Adrenal gland (tissue), 12 donors: Measurements from ENCODE around the gene SMAGP. TPM values are rescaled to one million over a fixed set of nuclear protein-coding genes. Genes with fewer than 3 reads are reported as not detected.
"Not testable (repeated sequence)": the region's sequence is repeated elsewhere in the genome, so short reads cannot be mapped to it uniquely, and the experiment has no call there.

ENCODE experiments used
- DNase-seq, 7 donors: peaks; one replicate each; pipeline ENCODE4 v3.0.0-alpha.2; 2019 to 2020
- H3K27ac ChIP-seq, 5 donors: fragments of 200-600 bp; sonication (generic) in 4 of 5; 1 replicate in 3 of 5; 2 replicates in 2 of 5; pipeline versions ENCODE4 v1.5.1 to v1.8.0; 2016 to 2020; ENCODE audit warnings: mild to moderate bottlenecking in 1 of 5
- H3K27me3 ChIP-seq: fragments of 200-600 bp; 2 replicates; pipeline ENCODE4 v1.8.0; 2021
- H3K36me3 ChIP-seq, 2 donors: fragments of 200-600 bp; replicated peaks in 1 of 2; 1 replicate in 1 of 2; 2 replicates in 1 of 2; pipeline versions ENCODE4 v1.5.1 to v1.8.0; 2018 to 2022
- H3K4me1 ChIP-seq, 2 donors: fragments of 200-600 bp; replicated peaks in 1 of 2; 1 replicate in 1 of 2; 2 replicates in 1 of 2; pipeline versions ENCODE4 v1.5.1 to v1.8.0; 2018 to 2021
- H3K4me3 ChIP-seq, 4 donors: fragments of 200-600 bp; sonication (generic) in 3 of 4; one replicate each; pipeline ENCODE4 v1.5.1; 2016 to 2018
- H3K9me3 ChIP-seq, 3 donors: fragments of 200-600 bp; sonication (generic) in 1 of 3; replicated peaks in 1 of 3; 1 replicate in 2 of 3; 2 replicates in 1 of 3; pipeline versions ENCODE4 v1.5.1 to v1.8.0; 2016 to 2021
- CTCF ChIP-seq, 6 experiments: fragments of 450-650 bp in 4 of 6; fragments of 200-600 bp in 2 of 6; sonication (generic) in 1 of 6; IDR thresholded peaks; 1 replicate in 5 of 6; 2 replicates in 1 of 6; pipeline versions ENCODE4 v1.5.1 to v1.8.0; 2016 to 2021; ENCODE audit warnings: antibody characterized with exemption in 6 of 6, mild to moderate bottlenecking in 2 of 6, moderate library complexity in 1 of 6
- POLR2A ChIP-seq, 2 donors: fragments of 450-650 bp; IDR thresholded peaks; one replicate each; pipeline ENCODE4 v1.6.1; 2017; ENCODE audit warnings: antibody characterized with exemption in 2 of 2, mild to moderate bottlenecking in 2 of 2, moderate library complexity in 1 of 2
- WGBS, 4 donors: extraction: QIAGEN DNeasy Blood & Tissue Kit in 2 of 4; methylation state at CpG; one replicate each; pipeline versions ENCODE4 v1.1.5 to v1.1.7; 2013 to 2017; 5-methylcytosine and 5-hydroxymethylcytosine counted together
- intact Hi-C, 2 donors: fragments of 100-400 bp; cut with DNase I; formaldehyde crosslinking; loops; one replicate each; pipeline versions ENCODE4 v1.14.1 to v1.15.0; 2022 to 2023
- polyA plus RNA-seq, 3 donors: library from polyadenylated mRNA; stranded (reverse); fragments of 200-250 nt in 2 of 3; fragments of 350-450 nt in 1 of 3; fragmentation: Illumina TruSeq in 1 of 3; extraction: RNeasy Lipid Tissue Mini Kit (QIAGEN cat#74804) in 1 of 3; gene quantifications; one replicate each; pipeline ENCODE4 v1.2.3, GENCODE V29; 2013 to 2014
- total RNA-seq, 9 donors: library from RNA; depleted of rRNA in 4 of 9; stranded (reverse); fragments of >200 nt in 4 of 9; fragments of 120-200 nt in 1 of 9; fragmentation: NEBNext Ultra II Directional in 1 of 9; extraction: Animal tissue kit (Norgen Biotek cat#: 25700) in 1 of 9; gene quantifications; one replicate each; pipeline versions ENCODE4 v1.1.0 to v1.2.4, GENCODE V29; 2013 to 2023
- donor health status: healthy with polysubstance abuse.
- donor health status: Bipolar disorder and iron deficiency.
- donor health status: DM: yes; HTN: yes; CAD: no.
- donor health status: DM: no; HTN: no; CAD: no.
- donor health status: DM: no; HTN: no; CAD: no.
- donor health status: DM: yes; HTN: yes; CAD: no.

The SMAGP gene
- total and polyA plus RNA-seq, 12 donors, result 2.7 to 32.6 (median 11.0) TPM

GRCh38 chr12:51225234-51225633 lies 45.0 kb downstream of the SMAGP start:
- 86 to 96% (median 95%) methylated on average over 4 of the region's 4 CpGs for WGBS, 4 donors
- DNase-seq, result no peak
- H3K4me3 ChIP-seq, result no peak overlapping the region
- no peaks in the 10 kb centered on the region for H3K27me3 ChIP-seq
- H3K36me3 ChIP-seq, result no peaks in the 10 kb centered on the region
- TF ChIP-seq CTCF (IDR thresholded peaks at IDR 0.05) (no peak), POLR2A (IDR thresholded peaks at IDR 0.05) (no peak)
- H3K9me3 ChIP-seq, result no peaks in the 10 kb centered on the region
- intact Hi-C loops, result no loop called here
- no peak overlapping the region for H3K27ac ChIP-seq
- H3K4me1 ChIP-seq, result peaks cover 0 to 7% of the 10 kb centered on the region in 2 donors

DNA sequence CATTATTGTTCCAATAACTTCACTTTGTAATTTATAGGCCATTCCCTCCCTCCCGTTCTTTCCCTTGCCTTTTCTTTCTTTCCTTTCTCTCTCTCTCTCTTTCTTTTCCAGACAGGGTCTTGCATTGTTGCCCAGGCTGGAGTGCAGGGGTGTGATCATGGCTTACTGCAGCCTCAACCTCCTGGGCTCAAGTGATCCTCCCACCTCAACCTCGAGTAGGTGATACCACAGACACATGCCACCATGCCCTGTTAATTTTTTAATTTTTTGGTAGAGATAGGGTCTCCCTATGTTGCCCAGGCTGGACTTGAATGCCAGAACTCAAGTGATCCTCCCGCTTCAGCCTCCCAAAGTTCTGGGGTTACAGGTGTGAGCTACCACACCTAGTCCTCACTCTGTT lies 45.6 kb downstream of the SMAGP start:
- TF ChIP-seq POLR2A (IDR thresholded peaks at IDR 0.05) (no peak), CTCF (IDR thresholded peaks at IDR 0.05) (no peak)
- Histone ChIP-seq H3K9me3 (no peaks in the 10 kb centered on the region), H3K27me3 (no peaks in the 10 kb centered on the region), H3K4me3 (no peak overlapping the region), H3K27ac (no peak overlapping the region), H3K36me3 (no peaks in the 10 kb centered on the region), H3K4me1 (peaks cover 0 to 8% of the 10 kb centered on the region in 2 donors)
- no peak for DNase-seq
- WGBS, 4 donors, result 82 to 93% (median 88%) methylated on average over 3 of the region's 3 CpGs
- intact Hi-C loops, result no loop called here

GRCh38 chr12:51222461-51222860 lies 47.8 kb downstream of the SMAGP start:
- peaks cover 0 to 22% of the 10 kb centered on the region in 2 donors for H3K4me1 ChIP-seq
- peak in 2 of 7 donors; percentile 26 to 48 for DNase-seq
- WGBS, 4 donors, result 35 to 41% (median 39%) methylated on average over 7 of the region's 7 CpGs
- H3K36me3 ChIP-seq, result no peaks in the 10 kb centered on the region
- TF ChIP-seq CTCF (IDR thresholded peaks at IDR 0.05) (no peak), POLR2A (IDR thresholded peaks at IDR 0.05) (no peak)
- H3K9me3 ChIP-seq, result no peaks in the 10 kb centered on the region
- peak overlapping the region in 1 of 4 donors; percentile 13 for H3K4me3 ChIP-seq
- H3K27me3 ChIP-seq, result no peaks in the 10 kb centered on the region
- intact Hi-C loops, result no loop called here
- peak overlapping the region in 1 of 5 donors; percentile 14 for H3K27ac ChIP-seq

DNA sequence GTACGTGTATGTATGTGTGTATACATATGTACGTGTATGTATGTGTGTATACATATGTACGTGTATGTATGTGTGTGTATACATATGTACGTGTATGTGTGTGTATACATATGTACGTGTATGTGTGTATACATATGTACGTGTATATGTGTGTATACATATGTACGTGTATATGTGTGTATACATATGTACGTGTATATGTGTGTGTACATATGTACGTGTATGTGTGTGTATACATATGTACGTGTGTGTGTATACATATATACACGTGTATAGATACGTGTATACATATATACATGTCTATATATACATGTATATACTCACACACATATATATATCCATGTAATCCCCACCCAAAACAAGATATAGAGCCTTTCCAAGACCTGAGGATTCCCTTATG lies 50.4 kb downstream of the SMAGP start:
- H3K36me3 ChIP-seq, DNase-seq, H3K27ac ChIP-seq, H3K27me3 ChIP-seq, H3K9me3 ChIP-seq, intact Hi-C loops, H3K4me3 ChIP-seq: not testable (repeated sequence)
- H3K4me1 ChIP-seq, result peaks cover 4 to 28% of the 10 kb centered on the region in 2 donors
- WGBS, 4 donors, result 82 to 88% (median 85%) methylated on average over 12 of the region's 12 CpGs

DNA sequence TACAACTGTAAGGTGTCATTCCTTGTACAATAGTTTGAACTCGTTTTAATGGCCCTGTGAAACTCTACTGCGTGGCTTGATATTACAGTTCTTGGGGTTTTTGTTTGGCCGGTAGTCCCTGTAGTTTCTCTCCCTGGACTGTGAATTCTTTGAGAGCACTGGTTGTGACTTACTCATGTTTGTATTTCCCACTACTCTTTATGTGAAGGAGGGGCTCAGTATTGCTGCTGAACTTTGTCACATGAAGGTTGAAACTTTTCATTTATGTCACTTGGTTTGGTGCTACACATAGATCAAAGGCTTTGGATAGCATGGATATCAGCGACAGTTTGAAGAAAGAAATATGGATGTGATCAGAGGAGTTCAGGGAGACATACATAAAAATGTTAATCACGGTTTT lies 50.9 kb downstream of the SMAGP start:
- no peaks in the 10 kb centered on the region for H3K36me3 ChIP-seq
- intact Hi-C loops, result no loop called here
- DNase-seq, result no peak
- peaks cover 4 to 28% of the 10 kb centered on the region in 2 donors for H3K4me1 ChIP-seq
- TF ChIP-seq POLR2A (IDR thresholded peaks at IDR 0.05) (no peak), CTCF (IDR thresholded peaks at IDR 0.05) (no peak)
- H3K9me3 ChIP-seq, result no peaks in the 10 kb centered on the region
- H3K27ac ChIP-seq, result peak overlapping the region in 2 of 5 donors; percentile 95 to 96
- WGBS, 4 donors, result 68 to 78% (median 71%) methylated on average over 5 of the region's 5 CpGs
- no peaks in the 10 kb centered on the region for H3K27me3 ChIP-seq
- peak overlapping the region in 1 of 4 donors; percentile 97 for H3K4me3 ChIP-seq
